HepG2 (cell line): Measurements from ENCODE around the gene NTPCR.

ENCODE experiments used
- AFF4 ChIP-seq: sonication (generic); formaldehyde crosslinking; IDR thresholded peaks from 2 replicates; pipeline ENCODE4 v1.4.0; 2020; ENCODE audit warnings: missing genetic modification reagents
- CENPBD1 ChIP-seq: sonication (generic); formaldehyde crosslinking; IDR thresholded peaks from 2 replicates; pipeline ENCODE4 v1.8.0; 2022; ENCODE audit warnings: missing genetic modification reagents, low read depth, mild to moderate bottlenecking, borderline replicate concordance
- DMAP1 ChIP-seq: IDR thresholded peaks from 2 replicates; pipeline ENCODE4 v1.6.1; 2016
- EZH2 ChIP-seq: conservative IDR thresholded peaks from 2 replicates; pipeline ENCODE4 v1.6.1; 2012; ENCODE audit warnings: mild to moderate bottlenecking, low read depth, low read length, moderate library complexity
- PRDM10 ChIP-seq: sonication (generic); formaldehyde crosslinking; IDR thresholded peaks from 2 replicates; pipeline ENCODE4 v1.4.0; 2020; ENCODE audit warnings: low read depth, missing genetic modification reagents
- SRSF4 ChIP-seq: fragments of 200-400 bp; formaldehyde crosslinking; IDR thresholded peaks from one replicate; pipeline ENCODE4 v1.6.1; 2018; ENCODE audit warnings: mild to moderate bottlenecking, low read depth, low read length, moderate library complexity; ENCODE audit not compliant: poor library complexity, severe bottlenecking
- TCF12 ChIP-seq, 2 experiments: fragments of 450-650 bp in 1 of 2; sonication (generic) in 1 of 2; formaldehyde crosslinking in 1 of 2; IDR thresholded peaks; 2 replicates each; pipeline versions ENCODE4 v1.6.1 to v1.8.0; 2017 to 2022; ENCODE audit warnings: antibody characterized with exemption in 1 of 2, mild to moderate bottlenecking in 1 of 2, missing genetic modification reagents in 1 of 2, moderate library complexity in 1 of 2
- ZNF549 ChIP-seq: sonication (generic); formaldehyde crosslinking; IDR thresholded peaks from 2 replicates; pipeline ENCODE4 v1.5.0; 2020; ENCODE audit warnings: missing genetic modification reagents

DNA sequence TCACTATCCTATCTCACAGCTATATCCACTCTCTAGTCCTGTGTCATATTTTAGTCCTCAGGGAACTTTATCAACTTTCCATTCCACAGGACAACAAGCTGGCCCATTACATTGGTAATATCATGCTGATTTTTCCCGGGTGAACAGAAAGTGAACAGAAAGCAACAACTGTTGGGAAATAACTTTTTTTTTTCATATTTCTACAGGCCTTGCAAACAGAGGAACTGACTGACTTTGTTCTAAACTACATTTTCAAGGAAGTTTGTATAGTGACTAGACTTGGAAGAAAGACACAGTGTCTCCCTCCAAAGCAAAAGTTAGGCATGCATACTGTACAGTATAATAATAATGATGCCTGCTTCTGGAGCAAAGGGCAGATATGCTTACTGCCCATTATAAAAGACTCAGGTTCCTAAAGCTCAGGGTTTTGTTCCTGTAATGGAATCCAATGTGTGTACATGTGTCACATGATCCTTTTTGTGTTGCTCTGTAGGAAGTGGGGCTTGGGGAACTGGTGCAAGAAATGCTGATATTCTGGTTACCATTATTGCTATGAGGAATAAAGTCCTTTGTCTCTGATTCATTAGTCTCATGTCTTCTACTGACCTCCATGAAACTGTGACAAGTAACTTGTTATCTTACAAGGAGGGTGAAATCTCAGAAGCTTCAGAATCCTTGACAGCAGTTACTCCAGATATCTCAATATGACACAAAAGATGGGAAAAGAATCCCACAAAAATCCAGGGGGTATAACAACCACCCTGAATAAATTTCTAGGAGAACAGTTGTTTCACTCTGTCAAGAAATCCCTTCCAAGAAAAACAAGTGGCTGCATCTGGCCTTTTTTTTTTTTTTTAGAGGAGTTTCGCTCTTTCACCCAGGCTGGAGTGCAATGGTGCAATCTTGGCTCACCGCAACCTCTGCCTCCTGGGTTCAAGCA lies 17.7 kb upstream of the NTPCR start:
- TF ChIP-seq CENPBD1: no peak
- no peak for TF ChIP-seq SRSF4
- TF ChIP-seq AFF4 (CRISPR knock-in tag): no peak
- no peak for TF ChIP-seq DMAP1 (CRISPR knock-in tag)
- TF ChIP-seq EZH2: no peak
- TF ChIP-seq PRDM10 (CRISPR knock-in tag): no peak
- no peak for TF ChIP-seq TCF12 (IDR thresholded peaks at IDR 0.05)
- TF ChIP-seq TCF12 (CRISPR knock-in tag; IDR thresholded peaks at IDR 0.05): no peak
- no peak for TF ChIP-seq ZNF549 (CRISPR knock-in tag)
